ENCODE results near the gene LIMD2.

The LIMD2 gene

GRCh38 chr17:63714550-63715277, 14.8 kb upstream of the LIMD2 start:
- Histone ChIP-seq H3K27me3 (replicated peaks; ENCODE audit: control insufficient read depth, insufficient read depth, low read length, poor library complexity, severe bottlenecking) (no peaks in the 10 kb centered on the region), H3K4me1 (ENCODE audit: control insufficient read depth, insufficient read depth, low read length, poor library complexity, severe bottlenecking) (peaks cover 9% of the 10 kb centered on the region), H3K9me3 (ENCODE audit: control insufficient read depth, low read length) (no peaks in the 10 kb centered on the region), H3K4me3 (ENCODE audit: insufficient read depth, low read depth, low read length, poor library complexity, severe bottlenecking) (no peak overlapping the region), H3K27ac (ENCODE audit: insufficient read depth, low read length, poor library complexity, severe bottlenecking) (no peak overlapping the region), H3K36me3 (ENCODE audit: control insufficient read depth, insufficient read depth, low read length) (no peaks in the 10 kb centered on the region)
- no peak for DNase-seq

DNA sequence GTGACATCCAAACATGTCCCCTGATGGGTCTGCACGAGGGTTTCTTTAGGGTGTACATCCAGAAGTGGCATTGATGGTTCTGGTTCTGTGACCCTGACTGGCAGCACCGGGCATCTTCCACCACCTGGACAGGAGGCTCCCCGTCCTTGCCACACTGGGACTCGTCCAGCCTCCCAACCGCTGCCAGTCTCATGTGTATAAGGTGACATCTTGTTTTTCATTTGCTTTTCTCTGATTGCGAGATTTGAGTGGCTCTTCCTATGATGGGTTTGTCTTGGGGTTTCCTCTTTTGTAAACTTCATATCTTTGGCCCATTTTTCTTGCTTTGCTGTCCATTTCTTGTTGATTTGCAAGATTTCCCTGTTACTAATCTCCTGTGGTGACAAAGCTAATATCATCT, 9.2 kb upstream of the LIMD2 start:
- DNase-seq: no peak
- Histone ChIP-seq H3K4me3 (ENCODE audit: insufficient read depth, low read depth, low read length, poor library complexity, severe bottlenecking) (no peak overlapping the region), H3K36me3 (ENCODE audit: control insufficient read depth, insufficient read depth, low read length) (no peaks in the 10 kb centered on the region), H3K9me3 (ENCODE audit: control insufficient read depth, low read length) (no peaks in the 10 kb centered on the region), H3K27ac (ENCODE audit: insufficient read depth, low read length, poor library complexity, severe bottlenecking) (peak overlapping the region; percentile 17), H3K27me3 (replicated peaks; ENCODE audit: control insufficient read depth, insufficient read depth, low read length, poor library complexity, severe bottlenecking) (no peaks in the 10 kb centered on the region), H3K4me1 (ENCODE audit: control insufficient read depth, insufficient read depth, low read length, poor library complexity, severe bottlenecking) (peaks cover 60% of the 10 kb centered on the region)

GRCh38 chr17:63707151-63707550, 7.2 kb upstream of the LIMD2 start:
- H3K4me1 ChIP-seq (ENCODE audit: control insufficient read depth, insufficient read depth, low read length, poor library complexity, severe bottlenecking): peaks cover 80% of the 10 kb centered on the region
- H3K4me3 ChIP-seq (ENCODE audit: insufficient read depth, low read depth, low read length, poor library complexity, severe bottlenecking): peak overlapping the region; percentile 44
- H3K27me3 ChIP-seq (replicated peaks; ENCODE audit: control insufficient read depth, insufficient read depth, low read length, poor library complexity, severe bottlenecking): no peaks in the 10 kb centered on the region
- H3K27ac ChIP-seq (ENCODE audit: insufficient read depth, low read length, poor library complexity, severe bottlenecking): peak overlapping the region; percentile 66
- DNase-seq: peak in 1 of 3 donors; percentile 25
- H3K9me3 ChIP-seq (ENCODE audit: control insufficient read depth, low read length): no peaks in the 10 kb centered on the region
- H3K36me3 ChIP-seq (ENCODE audit: control insufficient read depth, insufficient read depth, low read length): peaks cover 5% of the 10 kb centered on the region

DNA sequence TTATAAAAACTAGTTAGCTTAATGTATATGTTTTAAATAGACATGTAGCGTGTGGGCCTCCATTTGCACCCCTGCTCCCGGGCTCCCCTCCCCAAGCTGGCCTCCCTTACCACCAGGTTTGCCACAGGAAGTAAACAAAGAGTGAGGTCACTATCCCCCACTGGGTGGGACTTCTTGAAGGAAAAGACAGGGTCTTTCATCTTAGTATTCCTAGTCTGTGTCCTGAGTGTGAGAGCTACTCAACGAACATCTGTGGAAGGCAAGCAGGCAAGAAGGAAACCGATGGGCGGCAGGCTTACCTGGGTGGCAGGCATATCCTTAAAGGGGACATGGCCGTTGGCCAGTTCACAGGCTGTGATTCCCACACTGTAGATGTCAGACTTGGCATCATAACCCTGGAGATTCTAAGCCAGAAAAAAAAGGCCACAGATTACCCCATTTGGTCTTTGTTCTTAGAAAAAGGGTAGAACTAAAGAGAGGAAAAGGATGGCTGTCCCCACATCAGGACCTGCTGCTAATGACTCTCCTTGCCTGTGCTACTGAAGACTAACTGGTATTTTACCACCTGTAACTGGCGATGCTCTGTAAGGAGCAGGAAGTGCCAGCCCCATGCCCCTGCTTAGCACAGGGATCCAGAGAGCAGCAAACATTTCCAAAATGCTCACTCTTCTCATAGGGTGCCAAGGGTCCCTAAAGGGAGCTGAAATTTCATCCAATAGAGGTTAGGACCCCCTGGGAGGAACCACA, 6.6 kb upstream of the LIMD2 start:
- H3K4me1 ChIP-seq (ENCODE audit: control insufficient read depth, insufficient read depth, low read length, poor library complexity, severe bottlenecking): peaks cover 84% of the 10 kb centered on the region
- H3K9me3 ChIP-seq (ENCODE audit: control insufficient read depth, low read length): no peaks in the 10 kb centered on the region
- H3K36me3 ChIP-seq (ENCODE audit: control insufficient read depth, insufficient read depth, low read length): peaks cover 5% of the 10 kb centered on the region
- H3K27ac ChIP-seq (ENCODE audit: insufficient read depth, low read length, poor library complexity, severe bottlenecking): peak overlapping the region; percentile 66
- peak in 1 of 3 donors; percentile 11 for DNase-seq
- H3K4me3 ChIP-seq (ENCODE audit: insufficient read depth, low read depth, low read length, poor library complexity, severe bottlenecking): peak overlapping the region; percentile 44
- no peaks in the 10 kb centered on the region for H3K27me3 ChIP-seq (replicated peaks; ENCODE audit: control insufficient read depth, insufficient read depth, low read length, poor library complexity, severe bottlenecking)

DNA sequence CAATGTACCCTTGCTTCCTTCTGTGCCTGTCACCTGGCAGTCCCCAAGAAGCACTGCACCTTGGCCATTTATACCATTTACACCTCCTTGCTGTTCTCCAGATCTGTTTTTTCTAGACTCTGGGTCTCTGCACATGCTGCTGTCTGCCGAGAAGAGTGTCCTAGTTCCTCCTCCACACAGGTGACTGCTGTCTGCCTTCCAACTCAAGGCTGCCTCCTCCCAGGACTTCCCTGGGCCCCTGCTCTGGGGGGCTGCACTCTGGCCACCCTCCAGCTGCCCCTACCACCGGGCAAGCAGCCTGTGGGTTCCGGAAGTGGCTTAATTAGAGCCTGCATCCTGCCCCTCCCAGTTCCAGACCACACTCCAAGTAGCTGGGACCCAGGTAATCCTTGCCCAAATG, 5.7 kb upstream of the LIMD2 start:
- H3K9me3 ChIP-seq (ENCODE audit: control insufficient read depth, low read length): no peaks in the 10 kb centered on the region
- H3K27me3 ChIP-seq (replicated peaks; ENCODE audit: control insufficient read depth, insufficient read depth, low read length, poor library complexity, severe bottlenecking): no peaks in the 10 kb centered on the region
- DNase-seq: no peak
- peak overlapping the region; percentile 66 for H3K27ac ChIP-seq (ENCODE audit: insufficient read depth, low read length, poor library complexity, severe bottlenecking)
- no peak overlapping the region for H3K4me3 ChIP-seq (ENCODE audit: insufficient read depth, low read depth, low read length, poor library complexity, severe bottlenecking)
- peaks cover 5% of the 10 kb centered on the region for H3K36me3 ChIP-seq (ENCODE audit: control insufficient read depth, insufficient read depth, low read length)
- peaks cover 93% of the 10 kb centered on the region for H3K4me1 ChIP-seq (ENCODE audit: control insufficient read depth, insufficient read depth, low read length, poor library complexity, severe bottlenecking)

GRCh38 chr17:63704836-63705235, 4.9 kb upstream of the LIMD2 start:
- no peak overlapping the region for H3K4me3 ChIP-seq (ENCODE audit: insufficient read depth, low read depth, low read length, poor library complexity, severe bottlenecking)
- peak overlapping the region; percentile 41 for H3K27ac ChIP-seq (ENCODE audit: insufficient read depth, low read length, poor library complexity, severe bottlenecking)
- DNase-seq: no peak
- H3K4me1 ChIP-seq (ENCODE audit: control insufficient read depth, insufficient read depth, low read length, poor library complexity, severe bottlenecking): peaks cover 86% of the 10 kb centered on the region
- peaks cover 5% of the 10 kb centered on the region for H3K36me3 ChIP-seq (ENCODE audit: control insufficient read depth, insufficient read depth, low read length)
- no peaks in the 10 kb centered on the region for H3K27me3 ChIP-seq (replicated peaks; ENCODE audit: control insufficient read depth, insufficient read depth, low read length, poor library complexity, severe bottlenecking)
- H3K9me3 ChIP-seq (ENCODE audit: control insufficient read depth, low read length): no peaks in the 10 kb centered on the region

GRCh38 chr17:63704259-63704576, 4.3 kb upstream of the LIMD2 start:
- no peak for DNase-seq
- H3K27ac ChIP-seq (ENCODE audit: insufficient read depth, low read length, poor library complexity, severe bottlenecking): peak overlapping the region; percentile 86
- H3K36me3 ChIP-seq (ENCODE audit: control insufficient read depth, insufficient read depth, low read length): peaks cover 5% of the 10 kb centered on the region
- H3K9me3 ChIP-seq (ENCODE audit: control insufficient read depth, low read length): no peaks in the 10 kb centered on the region
- peaks cover 79% of the 10 kb centered on the region for H3K4me1 ChIP-seq (ENCODE audit: control insufficient read depth, insufficient read depth, low read length, poor library complexity, severe bottlenecking)
- no peaks in the 10 kb centered on the region for H3K27me3 ChIP-seq (replicated peaks; ENCODE audit: control insufficient read depth, insufficient read depth, low read length, poor library complexity, severe bottlenecking)
- H3K4me3 ChIP-seq (ENCODE audit: insufficient read depth, low read depth, low read length, poor library complexity, severe bottlenecking): no peak overlapping the region

DNA sequence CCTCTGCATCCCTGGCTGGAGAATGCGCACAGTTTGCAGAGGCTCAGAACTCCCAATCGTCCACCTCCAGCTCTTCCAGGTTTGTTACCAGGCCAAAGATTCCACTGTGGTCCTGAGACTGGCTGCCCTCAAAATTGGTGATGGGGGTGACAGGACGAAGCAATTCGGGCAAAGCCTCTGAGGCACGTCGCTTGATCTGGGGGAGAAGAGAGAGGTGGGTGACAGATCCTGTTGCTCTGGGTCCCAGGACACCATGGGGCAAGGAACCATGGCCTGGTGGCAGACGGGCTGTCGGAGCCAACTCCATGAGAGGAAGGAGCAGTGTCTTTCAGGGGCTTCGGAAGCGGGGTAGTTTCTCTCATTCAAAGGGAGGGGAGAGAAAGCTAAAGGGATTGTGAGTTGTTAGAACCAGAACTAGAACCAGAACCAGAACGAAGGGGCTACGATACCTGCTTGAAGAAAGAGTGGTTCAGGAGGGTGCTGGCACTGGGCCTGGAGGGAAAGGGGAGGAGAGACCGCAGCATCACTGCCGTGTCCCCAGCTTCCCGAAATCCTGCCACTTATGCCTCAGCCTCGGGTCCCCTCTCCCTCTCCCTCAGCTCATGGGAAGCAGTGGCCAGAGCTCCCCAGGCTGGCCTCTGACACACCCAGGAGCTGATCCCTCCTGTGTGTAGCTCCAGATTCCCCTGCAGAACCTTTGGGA, 3.8 kb upstream of the LIMD2 start:
- Histone ChIP-seq H3K27ac (ENCODE audit: insufficient read depth, low read length, poor library complexity, severe bottlenecking) (peak overlapping the region; percentile 86), H3K9me3 (ENCODE audit: control insufficient read depth, low read length) (no peaks in the 10 kb centered on the region), H3K27me3 (replicated peaks; ENCODE audit: control insufficient read depth, insufficient read depth, low read length, poor library complexity, severe bottlenecking) (no peaks in the 10 kb centered on the region), H3K4me1 (ENCODE audit: control insufficient read depth, insufficient read depth, low read length, poor library complexity, severe bottlenecking) (peaks cover 74% of the 10 kb centered on the region), H3K4me3 (ENCODE audit: insufficient read depth, low read depth, low read length, poor library complexity, severe bottlenecking) (no peak overlapping the region), H3K36me3 (ENCODE audit: control insufficient read depth, insufficient read depth, low read length) (peaks cover 10% of the 10 kb centered on the region)
- DNase-seq: no peak

- no peak for DNase-seq
- Histone ChIP-seq H3K4me3 (ENCODE audit: insufficient read depth, low read depth, low read length, poor library complexity, severe bottlenecking) (peak overlapping the region; percentile 38), H3K27me3 (replicated peaks; ENCODE audit: control insufficient read depth, insufficient read depth, low read length, poor library complexity, severe bottlenecking) (no peaks in the 10 kb centered on the region), H3K4me1 (ENCODE audit: control insufficient read depth, insufficient read depth, low read length, poor library complexity, severe bottlenecking) (peaks cover 71% of the 10 kb centered on the region), H3K36me3 (ENCODE audit: control insufficient read depth, insufficient read depth, low read length) (peaks cover 17% of the 10 kb centered on the region), H3K27ac (ENCODE audit: insufficient read depth, low read length, poor library complexity, severe bottlenecking) (peak overlapping the region; percentile 86), H3K9me3 (ENCODE audit: control insufficient read depth, low read length) (no peaks in the 10 kb centered on the region)
These were observed 3.1 kb upstream of the LIMD2 start for GRCh38 chr17:63703029-63703428.

GRCh38 chr17:63702721-63703015, 2.7 kb upstream of the LIMD2 start:
- H3K4me3 ChIP-seq (ENCODE audit: insufficient read depth, low read depth, low read length, poor library complexity, severe bottlenecking): peak overlapping the region; percentile 38
- peaks cover 73% of the 10 kb centered on the region for H3K4me1 ChIP-seq (ENCODE audit: control insufficient read depth, insufficient read depth, low read length, poor library complexity, severe bottlenecking)
- no peaks in the 10 kb centered on the region for H3K9me3 ChIP-seq (ENCODE audit: control insufficient read depth, low read length)
- H3K27ac ChIP-seq (ENCODE audit: insufficient read depth, low read length, poor library complexity, severe bottlenecking): peak overlapping the region; percentile 86
- DNase-seq: no peak
- no peaks in the 10 kb centered on the region for H3K27me3 ChIP-seq (replicated peaks; ENCODE audit: control insufficient read depth, insufficient read depth, low read length, poor library complexity, severe bottlenecking)
- peaks cover 19% of the 10 kb centered on the region for H3K36me3 ChIP-seq (ENCODE audit: control insufficient read depth, insufficient read depth, low read length)

Data from effector memory CD4-positive, alpha-beta T cell (primary cell).